ENCODE data around the gene CLDN3. TPM values are rescaled to one million over a fixed set of nuclear protein-coding genes. Genes with fewer than 3 reads are reported as not detected.
"Not testable (repeated sequence)": the region's sequence is repeated elsewhere in the genome, so short reads cannot be mapped to it uniquely, and the experiment has no call there.

CLDN3 gene
- total RNA-seq, 2 donors from 2014 or later, result not detected

GRCh38 chr7:73737491-73738219 is 32.4 kb downstream of the CLDN3 start:
- Mint-ChIP-seq H3K36me3 (no peaks in the 10 kb centered on the region), H3K4me3 (peak overlapping the region; percentile 90), H3K27ac (peak overlapping the region; percentile 84 to 85), H3K4me1 (ENCODE audit: low read depth in 2 of 2) (peaks cover 12 to 21% of the 10 kb centered on the region in 2 donors), H3K9me3 (no peaks in the 10 kb centered on the region), H3K27me3 (no peaks in the 10 kb centered on the region)
- ATAC-seq (no peak), DNase-seq (ENCODE audit: low spot score) (peak; percentile 55)

GRCh38 chr7:73736885-73737284 is 33.2 kb downstream of the CLDN3 start:
- H3K27ac Mint-ChIP-seq, result no peak overlapping the region
- peak overlapping the region; percentile 27 for H3K4me3 Mint-ChIP-seq
- no peaks in the 10 kb centered on the region for H3K36me3 Mint-ChIP-seq
- peaks cover 12 to 21% of the 10 kb centered on the region in 2 donors for H3K4me1 Mint-ChIP-seq (ENCODE audit: low read depth in 2 of 2)
- no peaks in the 10 kb centered on the region for H3K9me3 Mint-ChIP-seq
- H3K27me3 Mint-ChIP-seq, result no peaks in the 10 kb centered on the region
- DNase-seq (ENCODE audit: low spot score), result peak; percentile 44
- ATAC-seq, result no peak

GRCh38 chr7:73735528-73735905 is 34.6 kb downstream of the CLDN3 start:
- no peaks in the 10 kb centered on the region for H3K9me3 Mint-ChIP-seq
- peaks cover 12 to 21% of the 10 kb centered on the region in 2 donors for H3K4me1 Mint-ChIP-seq (ENCODE audit: low read depth in 2 of 2)
- H3K36me3 Mint-ChIP-seq, result no peaks in the 10 kb centered on the region
- H3K27me3 Mint-ChIP-seq, result peaks cover 1 to 2% of the 10 kb centered on the region in 2 donors
- ATAC-seq, result no peak
- peak; percentile 56 for DNase-seq (ENCODE audit: low spot score)
- no peak overlapping the region for H3K27ac Mint-ChIP-seq
- H3K4me3 Mint-ChIP-seq, result no peak overlapping the region

DNA sequence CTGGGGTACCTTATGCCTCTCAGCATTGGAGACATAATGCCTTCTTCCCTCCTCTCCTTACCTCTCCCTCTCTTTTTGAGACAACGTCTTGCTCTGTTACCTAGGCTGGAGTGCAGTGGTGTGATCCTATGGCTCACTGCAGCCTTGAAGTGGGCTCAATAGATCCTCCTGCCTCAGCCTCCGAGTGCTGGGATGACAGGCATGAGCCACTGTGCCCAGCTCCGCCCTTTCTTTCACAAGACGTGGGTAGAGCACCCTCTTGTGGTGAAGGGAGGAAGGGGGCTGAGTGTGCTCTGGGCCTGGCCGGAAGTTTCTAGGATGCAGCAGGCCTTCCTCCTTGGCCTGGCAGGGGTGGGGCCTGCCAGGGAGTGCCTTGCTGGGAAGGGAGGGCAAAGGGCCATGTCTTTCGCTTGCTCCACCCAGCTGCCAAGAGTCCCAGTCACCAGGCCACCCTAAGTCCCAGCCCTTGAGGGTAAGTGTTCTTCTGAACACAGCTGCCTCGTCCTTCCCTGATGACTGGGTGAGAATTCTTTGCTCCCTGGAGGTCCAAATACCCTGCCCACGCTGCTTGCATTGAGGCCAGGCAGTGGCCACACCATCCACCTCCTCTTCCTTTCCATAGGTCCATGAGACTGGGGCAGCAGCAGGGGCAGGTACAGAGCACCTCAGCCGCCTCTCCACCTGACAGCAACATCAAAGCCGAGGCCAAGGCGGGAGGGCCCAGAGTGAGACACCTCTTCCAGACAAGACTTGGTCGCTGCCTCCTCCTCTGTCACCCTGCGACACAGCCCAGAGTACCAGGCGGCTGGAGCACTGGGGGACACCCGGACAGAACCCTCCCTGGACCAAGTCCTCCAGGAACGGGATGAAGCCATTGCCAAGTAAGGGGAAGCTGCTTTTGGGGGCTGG is 35.2 kb downstream of the CLDN3 start:
- H3K27me3 Mint-ChIP-seq, result peaks cover 4 to 6% of the 10 kb centered on the region in 2 donors
- no peaks in the 10 kb centered on the region for H3K9me3 Mint-ChIP-seq
- peaks cover 12 to 21% of the 10 kb centered on the region in 2 donors for H3K4me1 Mint-ChIP-seq (ENCODE audit: low read depth in 2 of 2)
- peak; percentile 90 for DNase-seq (ENCODE audit: low spot score)
- no peaks in the 10 kb centered on the region for H3K36me3 Mint-ChIP-seq
- H3K4me3 Mint-ChIP-seq, result no peak overlapping the region
- ATAC-seq, result peak; percentile 73 to 80
- peak overlapping the region in 1 of 2 donors; percentile 52 for H3K27ac Mint-ChIP-seq

DNA sequence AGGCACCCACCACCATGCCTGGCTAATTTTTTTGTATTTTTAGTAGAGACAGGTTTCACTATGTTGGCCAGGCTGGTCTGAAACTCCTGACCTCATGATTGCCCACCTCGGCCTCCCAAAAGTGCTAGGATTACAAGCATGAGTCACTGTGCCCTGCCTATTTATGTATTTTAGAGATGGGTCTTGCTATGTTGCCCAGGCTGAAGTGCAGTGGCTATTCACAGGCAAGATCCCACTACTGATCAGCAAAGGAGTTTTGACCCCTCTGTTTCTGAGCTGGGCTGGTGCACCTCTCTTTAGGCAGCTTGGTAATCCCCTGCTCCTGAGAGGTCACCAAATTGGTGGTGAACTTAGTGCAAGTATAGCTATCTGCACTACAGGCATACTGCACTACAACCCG is 37.7 kb downstream of the CLDN3 start:
- no peak overlapping the region for H3K4me3 Mint-ChIP-seq
- no peaks in the 10 kb centered on the region for H3K36me3 Mint-ChIP-seq
- DNase-seq (ENCODE audit: low spot score) (peak; percentile 10), ATAC-seq (no peak)
- no peak overlapping the region for H3K27ac Mint-ChIP-seq
- no peaks in the 10 kb centered on the region for H3K9me3 Mint-ChIP-seq
- peaks cover 7 to 18% of the 10 kb centered on the region in 2 donors for H3K27me3 Mint-ChIP-seq
- peaks cover 5 to 10% of the 10 kb centered on the region in 2 donors for H3K4me1 Mint-ChIP-seq (ENCODE audit: low read depth in 2 of 2)

DNA sequence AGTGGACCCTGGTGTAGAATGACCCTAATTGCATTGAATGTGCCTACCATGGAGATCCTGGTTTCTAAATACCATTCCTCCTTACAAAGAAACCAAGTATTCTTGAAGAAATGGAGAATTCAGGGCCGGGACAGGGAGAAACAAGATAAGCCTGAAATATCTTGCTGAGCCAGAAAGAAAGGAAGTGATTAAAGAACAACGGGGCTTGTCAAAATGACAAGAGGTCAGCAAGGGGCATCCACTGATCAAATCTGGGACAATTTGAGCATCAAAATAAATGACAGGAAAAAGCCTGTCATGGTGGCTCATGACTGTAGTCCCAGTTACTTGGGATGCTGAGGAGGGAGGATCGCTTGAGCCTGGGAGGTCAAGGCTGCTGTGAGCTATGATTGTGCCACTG is 39.6 kb downstream of the CLDN3 start:
- DNase-seq (ENCODE audit: low spot score), result peak; percentile 16

GRCh38 chr7:73728551-73728950 is 41.5 kb downstream of the CLDN3 start:
- no peak overlapping the region for H3K4me3 Mint-ChIP-seq
- H3K36me3 Mint-ChIP-seq, result no peaks in the 10 kb centered on the region
- H3K27me3 Mint-ChIP-seq, result peaks cover 7 to 18% of the 10 kb centered on the region in 2 donors
- DNase-seq (ENCODE audit: low spot score) (peak; percentile 20), ATAC-seq (no peak)
- no peaks in the 10 kb centered on the region for H3K9me3 Mint-ChIP-seq
- H3K4me1 Mint-ChIP-seq (ENCODE audit: low read depth in 2 of 2), result no peaks in the 10 kb centered on the region
- H3K27ac Mint-ChIP-seq, result no peak overlapping the region

More for the DNA sequence above, 39.6 kb downstream of the CLDN3 start:
- Mint-ChIP-seq H3K27ac (no peak overlapping the region), H3K36me3 (no peaks in the 10 kb centered on the region), H3K4me3 (no peak overlapping the region), H3K4me1 (ENCODE audit: low read depth in 2 of 2) (peaks cover 5 to 7% of the 10 kb centered on the region in 2 donors), H3K9me3 (no peaks in the 10 kb centered on the region), H3K27me3 (peaks cover 7 to 18% of the 10 kb centered on the region in 2 donors)
- no peak for ATAC-seq

- no peak overlapping the region for H3K4me3 Mint-ChIP-seq
- H3K36me3 Mint-ChIP-seq, result no peaks in the 10 kb centered on the region
- H3K27ac Mint-ChIP-seq, result no peak overlapping the region
- ATAC-seq, result no peak
- DNase-seq (ENCODE audit: low spot score), result no peak
- H3K4me1 Mint-ChIP-seq (ENCODE audit: low read depth in 2 of 2), result no peaks in the 10 kb centered on the region
- H3K9me3 Mint-ChIP-seq, result no peaks in the 10 kb centered on the region
- H3K27me3 Mint-ChIP-seq, result peaks cover 7 to 18% of the 10 kb centered on the region in 2 donors
These were observed 42.1 kb downstream of the CLDN3 start for GRCh38 chr7:73727952-73728351.

- H3K27ac Mint-ChIP-seq, result no peak overlapping the region
- H3K36me3 Mint-ChIP-seq, result no peaks in the 10 kb centered on the region
- peaks cover 7 to 18% of the 10 kb centered on the region in 2 donors for H3K27me3 Mint-ChIP-seq
- H3K9me3 Mint-ChIP-seq, result no peaks in the 10 kb centered on the region
- no peak overlapping the region for H3K4me3 Mint-ChIP-seq
- DNase-seq (ENCODE audit: low spot score), result no peak
- no peaks in the 10 kb centered on the region for H3K4me1 Mint-ChIP-seq (ENCODE audit: low read depth in 2 of 2)
- ATAC-seq, result peak; percentile 6 to 41
These were observed 44.0 kb downstream of the CLDN3 start for GRCh38 chr7:73726083-73726466.

DNA sequence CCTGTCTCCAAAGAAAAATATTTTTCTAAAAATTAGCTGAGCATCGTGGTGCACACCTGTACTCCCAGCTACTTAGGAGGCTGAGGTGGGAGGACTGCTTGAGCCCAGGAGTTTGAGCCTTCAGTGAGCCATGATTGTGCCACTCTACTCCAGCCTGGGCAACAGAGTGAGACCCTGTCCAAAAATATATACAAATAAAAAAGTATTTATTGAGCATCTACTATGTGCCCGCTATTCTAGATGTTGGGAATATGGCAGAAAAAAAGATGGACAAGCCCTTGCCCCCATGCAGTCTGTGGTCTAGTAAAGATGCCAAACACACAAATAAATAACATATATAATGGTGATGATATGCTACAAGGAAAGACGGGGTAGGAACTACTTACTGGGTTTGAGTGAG is 46.3 kb downstream of the CLDN3 start:
- ATAC-seq (no peak), DNase-seq (ENCODE audit: low spot score) (no peak)
- no peak overlapping the region for H3K27ac Mint-ChIP-seq
- H3K36me3 Mint-ChIP-seq, result no peaks in the 10 kb centered on the region
- H3K9me3 Mint-ChIP-seq, result no peaks in the 10 kb centered on the region
- H3K4me3 Mint-ChIP-seq, result no peak overlapping the region
- H3K4me1 Mint-ChIP-seq (ENCODE audit: low read depth in 2 of 2), result peaks cover 4 to 6% of the 10 kb centered on the region in 2 donors
- peaks cover 9 to 18% of the 10 kb centered on the region in 2 donors for H3K27me3 Mint-ChIP-seq

DNA sequence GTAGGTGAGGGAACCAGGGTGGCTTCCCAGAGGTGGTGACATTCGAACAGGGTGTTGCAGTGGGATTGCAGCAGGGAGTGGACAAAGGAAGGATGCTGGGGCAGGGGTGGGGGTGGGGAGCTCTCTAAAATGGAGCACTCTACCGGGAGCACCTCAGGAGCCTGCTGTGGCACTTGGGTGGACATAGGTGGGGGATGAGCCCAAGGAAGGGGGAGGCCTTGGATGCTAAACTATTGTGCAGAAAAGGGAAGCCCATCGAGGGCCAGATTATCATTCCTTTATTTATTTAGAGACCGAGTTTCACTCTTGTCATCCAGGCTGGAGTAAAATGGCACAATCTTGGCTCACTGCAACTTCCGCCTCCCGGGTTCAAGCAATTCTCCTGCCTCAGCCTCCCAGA is 47.3 kb downstream of the CLDN3 start:
- Mint-ChIP-seq H3K36me3 (no peaks in the 10 kb centered on the region), H3K27ac (no peak overlapping the region), H3K9me3 (no peaks in the 10 kb centered on the region), H3K27me3 (peaks cover 6 to 8% of the 10 kb centered on the region in 2 donors), H3K4me3 (no peak overlapping the region), H3K4me1 (ENCODE audit: low read depth in 2 of 2) (peaks cover 8 to 15% of the 10 kb centered on the region in 2 donors)
- ATAC-seq (no peak), DNase-seq (ENCODE audit: low spot score) (no peak)

- not testable (repeated sequence) for ATAC-seq; H3K36me3 Mint-ChIP-seq; DNase-seq (ENCODE audit: low spot score); H3K27ac Mint-ChIP-seq; H3K9me3 Mint-ChIP-seq; H3K27me3 Mint-ChIP-seq; H3K4me3 Mint-ChIP-seq
- H3K4me1 Mint-ChIP-seq (ENCODE audit: low read depth in 2 of 2), result peaks cover 12 to 19% of the 10 kb centered on the region in 2 donors
These were observed 47.9 kb downstream of the CLDN3 start for GRCh38 chr7:73722182-73722581.

- peaks cover 6 to 7% of the 10 kb centered on the region in 2 donors for H3K27me3 Mint-ChIP-seq
- peak overlapping the region; percentile 40 for H3K4me3 Mint-ChIP-seq
- DNase-seq (ENCODE audit: low spot score) (no peak), ATAC-seq (no peak)
- H3K4me1 Mint-ChIP-seq (ENCODE audit: low read depth in 2 of 2), result peaks cover 18 to 25% of the 10 kb centered on the region in 2 donors
- H3K36me3 Mint-ChIP-seq, result no peaks in the 10 kb centered on the region
- no peak overlapping the region for H3K27ac Mint-ChIP-seq
- H3K9me3 Mint-ChIP-seq, result no peaks in the 10 kb centered on the region
These were observed 48.7 kb downstream of the CLDN3 start for GRCh38 chr7:73721377-73721817.

- DNase-seq (ENCODE audit: low spot score); H3K9me3 Mint-ChIP-seq; H3K27me3 Mint-ChIP-seq; H3K36me3 Mint-ChIP-seq; ATAC-seq: not testable (repeated sequence)
- peak overlapping the region; percentile 83 for H3K4me3 Mint-ChIP-seq
- H3K4me1 Mint-ChIP-seq (ENCODE audit: low read depth in 2 of 2), result peaks cover 18 to 27% of the 10 kb centered on the region in 2 donors
- H3K27ac Mint-ChIP-seq, result peak overlapping the region; percentile 22 to 73
These were observed 49.6 kb downstream of the CLDN3 start for GRCh38 chr7:73720443-73720842.

Data from natural killer cell treated with Interleukin-12 subunit alpha and Interleukin-12 subunit beta and Interleukin-15 and Interleukin-18, amount 100 ng/mL, for 72 hours (primary cell).